Stimulated activated CD8-positive, alpha-beta memory T cell treated with anti-CD3 and anti-CD28 coated beads, Interleukin-12 subunit alpha, Interleukin-12 subunit beta, amount 100 ng/mL, for 4 hours (primary cell): ENCODE data around the gene METTL15.
"Not testable (repeated sequence)": the region's sequence is repeated elsewhere in the genome, so short reads cannot be mapped to it uniquely, and the experiment has no call there.

Experiments used
- DNase-seq: peaks from one replicate; pipeline ENCODE4 v3.0.0-alpha.2; 2020; ENCODE audit warnings: low read depth

Gene METTL15

GRCh38 chr11:28110821-28111200, 2.6 kb downstream of the METTL15 start:
- DNase-seq = no peak

GRCh38 chr11:28114116-28114515, 5.9 kb downstream of the METTL15 start:
- no peak for DNase-seq

GRCh38 chr11:28114731-28115130, 6.5 kb downstream of the METTL15 start:
- DNase-seq = no peak

GRCh38 chr11:28117712-28118111, 9.5 kb downstream of the METTL15 start:
- no peak for DNase-seq

- DNase-seq = no peak
Observed at GRCh38 chr11:28123151-28123581, 15.0 kb downstream of the METTL15 start.

GRCh38 chr11:28132548-28132947, 24.4 kb downstream of the METTL15 start:
- DNase-seq = no peak

GRCh38 chr11:28133146-28133545, 25.0 kb downstream of the METTL15 start:
- no peak for DNase-seq

- not testable (repeated sequence) for DNase-seq
Observed at GRCh38 chr11:28136157-28136556, 28.0 kb downstream of the METTL15 start.

GRCh38 chr11:28137366-28137765, 29.2 kb downstream of the METTL15 start:
- DNase-seq = no peak

- no peak for DNase-seq
Observed at GRCh38 chr11:28137832-28138231, 29.6 kb downstream of the METTL15 start.

GRCh38 chr11:28139841-28140415, 31.7 kb downstream of the METTL15 start:
- no peak for DNase-seq

- DNase-seq = no peak
Observed at GRCh38 chr11:28140689-28141455, 32.7 kb downstream of the METTL15 start.

GRCh38 chr11:28142724-28143123, 34.5 kb downstream of the METTL15 start:
- no peak for DNase-seq

GRCh38 chr11:28144808-28145207, 36.6 kb downstream of the METTL15 start:
- DNase-seq = no peak

GRCh38 chr11:28146123-28146751, 38.0 kb downstream of the METTL15 start:
- DNase-seq = no peak

- no peak for DNase-seq
Observed at GRCh38 chr11:28152743-28153142, 44.6 kb downstream of the METTL15 start.

- DNase-seq = no peak
Observed at GRCh38 chr11:28153586-28153985, 45.4 kb downstream of the METTL15 start.

- no peak for DNase-seq
Observed at GRCh38 chr11:28168718-28169117, 60.5 kb downstream of the METTL15 start.

- DNase-seq = no peak
Observed at GRCh38 chr11:28169816-28170215, 61.6 kb downstream of the METTL15 start.

- DNase-seq = no peak
Observed at GRCh38 chr11:28170759-28171158, 62.6 kb downstream of the METTL15 start.

- DNase-seq = no peak
Observed at GRCh38 chr11:28176351-28176750, 68.2 kb downstream of the METTL15 start.

- no peak for DNase-seq
Observed at GRCh38 chr11:28195449-28195848, 87.3 kb downstream of the METTL15 start.

- DNase-seq = no peak
Observed at GRCh38 chr11:28209906-28210305, 101.7 kb downstream of the METTL15 start.
